GM19035 (cell line): ENCODE measurements around the gene TOPAZ1.
"Not testable (repeated sequence)": the region's sequence is repeated elsewhere in the genome, so short reads cannot be mapped to it uniquely, and the experiment has no call there.

Source experiments
- ATAC-seq: cut with Tn5 transposase; IDR thresholded peaks from one replicate; pipeline ENCODE4 v1.9.1; 2021; ENCODE audit not compliant: unreplicated experiment

TOPAZ1 gene

DNA sequence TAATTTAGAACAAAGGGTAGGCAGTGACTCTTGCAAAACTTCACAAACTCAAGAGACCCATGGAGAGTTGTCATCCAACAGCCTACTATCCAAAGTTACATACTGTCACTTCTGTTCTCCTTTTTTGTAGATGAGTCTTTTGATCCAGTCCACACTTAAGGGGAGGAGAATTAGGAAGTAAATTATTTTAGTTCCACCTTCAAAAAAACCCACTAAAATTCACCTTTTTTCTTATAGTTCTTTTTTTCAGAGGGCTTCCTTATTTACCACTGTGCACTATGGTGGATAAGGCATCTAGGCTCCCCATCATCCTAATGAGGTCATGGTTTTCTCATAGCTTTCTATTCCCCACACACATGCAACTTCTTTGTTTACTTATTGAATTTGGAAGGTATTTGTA, 88.3 kb downstream of the TOPAZ1 start:
- no peak for ATAC-seq

GRCh38 chr3:44330444-44330843, 88.8 kb downstream of the TOPAZ1 start:
- ATAC-seq = no peak

GRCh38 chr3:44334326-44334725, 92.6 kb downstream of the TOPAZ1 start:
- ATAC-seq = no peak

DNA sequence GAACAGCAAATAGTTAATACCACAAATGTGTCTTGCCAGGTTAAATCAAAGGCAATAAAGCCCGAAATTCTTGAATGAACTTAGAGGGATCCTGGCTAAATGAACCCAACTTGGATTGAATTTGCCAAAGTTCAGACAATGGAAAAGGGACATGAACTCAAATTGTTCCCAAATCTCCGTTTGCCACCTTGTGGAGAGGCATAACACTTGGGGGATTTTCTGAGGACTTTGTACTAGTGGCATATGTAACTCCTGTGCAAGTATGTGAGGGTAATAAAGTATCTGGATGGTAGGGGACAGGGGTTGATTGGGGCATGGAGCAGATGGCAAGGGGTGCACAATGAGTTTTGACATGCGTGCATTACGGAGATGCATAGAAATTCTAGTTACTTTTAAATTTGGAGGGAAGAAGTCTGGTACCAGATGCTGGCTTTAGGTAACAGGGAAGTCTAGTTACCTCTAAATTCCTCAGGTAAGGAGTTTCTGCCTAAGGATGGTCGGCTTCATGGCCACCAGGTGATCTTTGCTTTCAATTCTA, 95.6 kb downstream of the TOPAZ1 start:
- ATAC-seq = no peak

GRCh38 chr3:44338010-44338827, 96.5 kb downstream of the TOPAZ1 start, which contains the start of gene TCAIM:
TSS of gene TCAIM (plus strand) at chr3:44338766. CDS start at chr3:44354783, 16,017 bp downstream.
- ATAC-seq = peak; percentile 94

GRCh38 chr3:44338828-44339127, 97.1 kb downstream of the TOPAZ1 start:
- ATAC-seq = no peak

DNA sequence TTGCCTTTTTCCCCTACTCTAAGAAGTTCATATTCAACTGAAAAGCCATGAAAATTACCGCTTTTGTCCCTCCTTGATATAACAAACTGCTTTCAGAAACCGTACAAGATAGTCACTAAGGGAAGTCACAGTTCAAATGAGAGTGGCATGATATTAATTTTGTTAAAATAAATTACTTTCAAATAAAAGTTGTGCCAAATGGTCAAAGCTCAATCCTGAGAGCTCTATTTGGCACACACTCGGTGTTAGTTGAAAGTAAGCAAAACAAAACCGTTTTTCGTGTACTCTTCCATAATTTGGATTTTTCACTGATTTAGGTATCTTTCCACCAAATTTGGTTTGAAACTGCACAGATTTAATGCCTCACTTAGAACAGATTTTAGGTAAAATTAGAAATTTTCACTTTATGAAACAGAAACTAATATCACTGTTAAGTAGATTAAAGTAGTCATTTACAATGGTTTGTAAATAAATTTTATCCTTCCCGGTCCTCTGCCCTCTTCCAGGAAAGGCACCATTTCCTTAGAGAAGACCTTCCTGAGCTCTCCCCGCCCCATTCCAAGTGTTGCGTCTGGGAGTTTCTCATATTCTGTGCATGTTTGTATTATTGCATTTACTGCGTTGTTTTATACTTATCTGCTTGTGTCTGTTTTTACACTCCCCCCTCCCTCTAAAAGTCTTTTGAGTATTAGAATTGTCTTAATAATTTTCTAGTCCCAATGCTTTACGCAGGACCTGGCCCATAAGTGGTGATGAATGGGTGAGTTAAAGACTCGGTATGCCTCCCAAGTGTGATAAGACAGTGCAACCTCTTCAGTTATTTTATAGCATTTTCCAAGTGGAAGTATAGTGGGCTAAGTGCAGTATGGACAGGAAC, 97.7 kb downstream of the TOPAZ1 start:
- no peak for ATAC-seq

DNA sequence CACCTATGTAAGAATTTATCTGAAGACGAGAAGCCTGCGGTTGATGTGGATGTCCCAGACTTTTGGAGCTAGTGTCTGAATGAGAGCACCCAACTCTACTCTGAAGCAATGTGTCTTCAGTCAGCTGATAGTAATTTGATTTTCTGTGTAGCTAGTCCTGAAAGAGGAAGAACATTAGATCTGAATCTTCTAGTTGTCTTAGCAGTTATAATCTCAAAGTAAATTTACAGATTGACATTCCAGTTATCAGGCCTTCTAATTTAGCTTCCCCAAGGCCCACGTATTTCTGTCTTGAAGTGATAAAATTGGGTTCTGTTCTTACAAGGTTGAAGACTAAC, 98.3 kb downstream of the TOPAZ1 start:
- ATAC-seq = no peak

- ATAC-seq = no peak
Measured at GRCh38 chr3:44342176-44342790, 100.6 kb downstream of the TOPAZ1 start.

DNA sequence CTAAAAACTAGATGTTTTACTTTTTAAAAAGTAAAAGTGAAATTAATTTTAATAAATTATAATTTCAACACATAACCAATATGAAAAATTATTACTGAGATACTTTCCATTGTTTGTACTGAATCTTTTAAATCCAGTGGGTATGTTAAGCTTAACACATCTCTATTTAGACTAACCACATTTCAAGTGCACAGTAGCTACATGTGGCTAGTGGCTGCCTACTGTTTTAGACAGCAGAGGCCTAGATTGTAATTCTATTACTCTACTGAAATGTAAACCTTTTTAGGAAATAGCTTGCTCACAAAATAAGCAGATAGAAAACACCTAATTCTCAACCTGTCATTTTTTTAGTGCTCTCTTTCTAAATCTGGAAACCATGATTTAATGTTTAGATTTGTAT, 101.7 kb downstream of the TOPAZ1 start:
- no peak for ATAC-seq

- ATAC-seq = not testable (repeated sequence)
Measured at GRCh38 chr3:44346590-44346989, 104.9 kb downstream of the TOPAZ1 start.

DNA sequence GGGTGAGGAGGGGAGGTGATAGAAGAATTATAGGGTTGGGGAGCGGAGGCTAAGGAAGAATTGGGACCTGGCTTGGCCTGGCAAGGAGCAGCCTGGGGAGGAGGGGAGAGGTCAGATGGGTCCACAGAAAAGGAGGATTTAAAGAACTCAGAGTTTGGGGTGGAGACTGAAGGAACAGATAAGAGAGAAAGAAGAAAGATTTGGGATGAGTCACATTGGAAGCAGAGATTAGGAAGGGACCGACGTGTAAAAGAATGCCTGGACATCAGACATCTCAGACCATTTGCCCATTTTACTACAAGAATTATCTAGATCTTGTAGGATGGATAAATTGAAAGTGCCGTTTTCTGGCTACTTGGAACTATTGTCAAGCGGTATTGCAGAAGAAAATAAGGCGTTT, 107.3 kb downstream of the TOPAZ1 start:
- no peak for ATAC-seq

- ATAC-seq = no peak
Measured at GRCh38 chr3:44353355-44353924, 111.8 kb downstream of the TOPAZ1 start.

DNA sequence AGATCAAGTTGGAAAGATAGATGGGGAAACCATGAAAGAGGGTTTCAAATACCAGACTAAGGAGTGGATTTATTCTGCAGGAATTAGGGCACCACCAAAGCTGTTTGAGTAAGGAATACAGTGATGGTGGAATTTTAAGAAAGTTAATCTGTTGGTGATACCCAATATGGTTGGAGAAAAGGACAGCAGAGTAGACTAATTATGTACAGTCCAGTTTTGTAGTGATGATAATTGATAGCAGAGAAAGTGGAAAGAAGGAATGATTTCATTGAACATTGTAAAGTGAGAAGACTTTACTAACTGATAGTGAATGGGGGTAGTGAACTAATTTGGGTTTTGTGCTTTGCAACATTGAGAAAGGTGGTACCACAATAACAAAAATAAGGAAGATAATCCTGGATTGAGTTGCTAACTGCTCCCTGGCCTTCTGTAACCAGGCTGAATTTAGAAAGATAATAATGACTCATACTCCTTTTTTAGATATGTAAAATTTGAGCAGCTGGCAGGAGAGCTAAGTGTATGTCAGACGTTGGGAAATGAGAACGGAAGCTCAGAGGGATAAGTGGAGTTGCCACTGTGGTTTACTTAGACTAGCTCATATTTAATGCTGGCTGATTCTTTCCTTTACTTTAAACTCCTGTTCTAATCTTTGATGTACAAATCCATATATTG, 113.8 kb downstream of the TOPAZ1 start:
- no peak for ATAC-seq

GRCh38 chr3:44359146-44359751, 117.6 kb downstream of the TOPAZ1 start:
- ATAC-seq = no peak

- ATAC-seq = no peak
Measured at GRCh38 chr3:44363591-44363990, 121.9 kb downstream of the TOPAZ1 start.

DNA sequence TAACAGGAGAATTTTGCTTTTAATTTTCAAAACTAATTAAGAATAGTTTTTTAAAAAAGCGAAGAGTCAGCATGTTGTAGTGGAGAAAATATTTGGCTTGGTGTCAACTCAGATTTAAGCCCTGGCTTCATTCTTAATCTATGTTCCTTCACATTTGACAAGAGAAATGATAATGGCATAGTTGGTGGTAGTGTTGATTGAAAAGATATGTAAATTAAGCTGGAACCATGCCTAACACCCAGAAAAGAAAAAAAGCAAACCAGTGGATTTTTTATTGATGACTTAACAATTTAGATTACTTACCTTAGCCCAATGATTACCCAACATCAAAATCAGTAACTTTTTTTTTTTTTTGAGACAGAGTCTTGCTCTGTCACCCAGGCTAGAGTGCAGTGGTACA, 124.3 kb downstream of the TOPAZ1 start:
- ATAC-seq = no peak

DNA sequence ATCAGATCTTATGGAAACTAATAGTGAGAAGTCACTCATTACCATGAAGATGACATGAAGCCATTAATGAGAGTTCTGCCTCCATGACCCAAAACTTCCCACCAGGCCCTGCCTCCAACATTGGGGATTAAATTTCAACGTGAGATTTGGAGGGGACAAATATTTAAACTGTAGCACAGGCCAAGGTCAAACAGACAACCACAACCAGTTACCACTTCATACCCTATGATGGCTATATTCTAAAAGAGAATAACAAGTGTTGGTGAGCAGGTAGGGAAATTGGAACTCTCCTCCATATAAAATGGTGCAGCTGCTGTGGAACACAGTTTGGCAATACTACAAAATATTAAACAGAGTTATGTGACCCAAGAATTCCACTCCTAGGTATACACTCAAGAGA, 133.8 kb downstream of the TOPAZ1 start:
- ATAC-seq = no peak
